Peyer's patch (tissue), 4 donors: ENCODE measurements around the gene ANKRD2. TPM values are rescaled to one million over a fixed set of nuclear protein-coding genes. Genes with fewer than 3 reads are reported as not detected.

Source experiments
- DNase-seq, 3 donors: peaks; one replicate each; pipeline ENCODE4 v3.0.0-alpha.2; 2017 to 2019
- H3K27ac ChIP-seq, 4 donors: fragments of 200-600 bp; sonication (generic); one replicate each; pipeline ENCODE4 v1.5.1; 2016 to 2019
- H3K27me3 ChIP-seq, 2 donors: fragments of 200-600 bp; sonication (generic); one replicate each; pipeline ENCODE4 v1.5.1; 2019
- H3K36me3 ChIP-seq, 3 donors: fragments of 200-600 bp; sonication (generic); one replicate each; pipeline ENCODE4 v1.5.1; 2016 to 2019
- H3K4me1 ChIP-seq, 4 donors: fragments of 200-600 bp; sonication (generic); one replicate each; pipeline ENCODE4 v1.5.1; 2016 to 2019
- H3K4me3 ChIP-seq, 4 donors: fragments of 200-600 bp; sonication (generic); 1 replicate in 3 of 4; 2 replicates in 1 of 4; pipeline ENCODE4 v1.5.1; 2016 to 2019; ENCODE audit warnings: mild to moderate bottlenecking in 1 of 4
- H3K9me3 ChIP-seq, 4 donors: fragments of 200-600 bp; sonication (generic); one replicate each; pipeline ENCODE4 v1.5.1; 2016 to 2019; ENCODE audit warnings: mild to moderate bottlenecking in 1 of 4
- CTCF ChIP-seq, 6 experiments: fragments of 450-650 bp in 4 of 6; fragments of 200-600 bp in 2 of 6; sonication (generic) in 1 of 6; IDR thresholded peaks; one replicate each; pipeline ENCODE4 v1.5.1; 2017 to 2019; ENCODE audit warnings: antibody characterized with exemption in 6 of 6, mild to moderate bottlenecking in 3 of 6, moderate library complexity in 1 of 6
- POLR2A ChIP-seq, 2 donors: fragments of 450-650 bp; IDR thresholded peaks; one replicate each; pipeline ENCODE4 v1.5.1; 2017; ENCODE audit warnings: antibody characterized with exemption in 2 of 2, mild to moderate bottlenecking in 2 of 2, moderate library complexity in 2 of 2
- total RNA-seq, 4 donors: library from RNA; depleted of rRNA; stranded (reverse); fragments of >200 nt; gene quantifications; one replicate each; pipeline ENCODE4 v1.1.0, GENCODE V29; 2016

ANKRD2 gene
- total RNA-seq, 4 donors from 2014 or later, result not detected

GRCh38 chr10:97583476-97583875 lies 10.9 kb downstream of the ANKRD2 start:
- no peak overlapping the region for H3K4me3 ChIP-seq
- no peak for TF ChIP-seq POLR2A (IDR thresholded peaks at IDR 0.05)
- no peak for TF ChIP-seq CTCF (IDR thresholded peaks at IDR 0.05)
- no peaks in the 10 kb centered on the region for H3K36me3 ChIP-seq
- H3K27me3 ChIP-seq, result no peaks in the 10 kb centered on the region
- H3K4me1 ChIP-seq, result no peaks in the 10 kb centered on the region
- no peaks in the 10 kb centered on the region for H3K9me3 ChIP-seq
- no peak overlapping the region for H3K27ac ChIP-seq
- no peak for DNase-seq

GRCh38 chr10:97584060-97584797 lies 11.7 kb downstream of the ANKRD2 start, which contains the start of gene HOGA1:
HOGA1 (plus strand) TSS chr10:97584389; CDS start chr10:97584704, 315 bp downstream.
- no peak for TF ChIP-seq POLR2A (IDR thresholded peaks at IDR 0.05)
- no peak for TF ChIP-seq CTCF (IDR thresholded peaks at IDR 0.05)
- no peaks in the 10 kb centered on the region for H3K36me3 ChIP-seq
- H3K27me3 ChIP-seq, result no peaks in the 10 kb centered on the region
- H3K9me3 ChIP-seq, result no peaks in the 10 kb centered on the region
- no peaks in the 10 kb centered on the region for H3K4me1 ChIP-seq
- no peak within 1 kb of the TSS for H3K4me3 ChIP-seq
- no peak within 1 kb of the TSS for H3K27ac ChIP-seq
- peak in 1 of 3 donors; percentile 25 for DNase-seq

GRCh38 chr10:97584798-97585438 lies 12.3 kb downstream of the ANKRD2 start:
- no peak for TF ChIP-seq CTCF (IDR thresholded peaks at IDR 0.05)
- TF ChIP-seq POLR2A (IDR thresholded peaks at IDR 0.05), result no peak
- H3K27me3 ChIP-seq, result no peaks in the 10 kb centered on the region
- no peak overlapping the region for H3K27ac ChIP-seq
- no peaks in the 10 kb centered on the region for H3K36me3 ChIP-seq
- H3K9me3 ChIP-seq, result no peaks in the 10 kb centered on the region
- no peaks in the 10 kb centered on the region for H3K4me1 ChIP-seq
- H3K4me3 ChIP-seq, result no peak overlapping the region
- DNase-seq, result no peak

- H3K27me3 ChIP-seq, result no peaks in the 10 kb centered on the region
- H3K4me1 ChIP-seq, result no peaks in the 10 kb centered on the region
- TF ChIP-seq CTCF (IDR thresholded peaks at IDR 0.05) (no peak), POLR2A (IDR thresholded peaks at IDR 0.05) (no peak)
- no peaks in the 10 kb centered on the region for H3K9me3 ChIP-seq
- no peak overlapping the region for H3K4me3 ChIP-seq
- no peak for DNase-seq
- H3K27ac ChIP-seq, result no peak overlapping the region
- H3K36me3 ChIP-seq, result no peaks in the 10 kb centered on the region
Observed at GRCh38 chr10:97585439-97585811, 12.8 kb downstream of the ANKRD2 start.

GRCh38 chr10:97587183-97587582 lies 14.6 kb downstream of the ANKRD2 start:
- TF ChIP-seq POLR2A (IDR thresholded peaks at IDR 0.05), result no peak
- no peak for TF ChIP-seq CTCF (IDR thresholded peaks at IDR 0.05)

More at GRCh38 chr10:97587183-97587582, 14.6 kb downstream of the ANKRD2 start:
- no peaks in the 10 kb centered on the region for H3K27me3 ChIP-seq
- H3K4me1 ChIP-seq, result no peaks in the 10 kb centered on the region
- no peaks in the 10 kb centered on the region for H3K36me3 ChIP-seq
- no peaks in the 10 kb centered on the region for H3K9me3 ChIP-seq
- no peak overlapping the region for H3K27ac ChIP-seq
- no peak overlapping the region for H3K4me3 ChIP-seq
- no peak for DNase-seq
